NT2/D1 (cell line): ENCODE results near the gene MT1X.

Experiments
- YY1 ChIP-seq: IDR thresholded peaks from 2 replicates; pipeline ENCODE4 v1.6.1; 2011; ENCODE audit not compliant: insufficient read length, insufficient read depth
- ZNF274 ChIP-seq: IDR thresholded peaks from 2 replicates; pipeline ENCODE4 v1.6.1; 2011; ENCODE audit warnings: mild to moderate bottlenecking, low read depth, low read length

DNA sequence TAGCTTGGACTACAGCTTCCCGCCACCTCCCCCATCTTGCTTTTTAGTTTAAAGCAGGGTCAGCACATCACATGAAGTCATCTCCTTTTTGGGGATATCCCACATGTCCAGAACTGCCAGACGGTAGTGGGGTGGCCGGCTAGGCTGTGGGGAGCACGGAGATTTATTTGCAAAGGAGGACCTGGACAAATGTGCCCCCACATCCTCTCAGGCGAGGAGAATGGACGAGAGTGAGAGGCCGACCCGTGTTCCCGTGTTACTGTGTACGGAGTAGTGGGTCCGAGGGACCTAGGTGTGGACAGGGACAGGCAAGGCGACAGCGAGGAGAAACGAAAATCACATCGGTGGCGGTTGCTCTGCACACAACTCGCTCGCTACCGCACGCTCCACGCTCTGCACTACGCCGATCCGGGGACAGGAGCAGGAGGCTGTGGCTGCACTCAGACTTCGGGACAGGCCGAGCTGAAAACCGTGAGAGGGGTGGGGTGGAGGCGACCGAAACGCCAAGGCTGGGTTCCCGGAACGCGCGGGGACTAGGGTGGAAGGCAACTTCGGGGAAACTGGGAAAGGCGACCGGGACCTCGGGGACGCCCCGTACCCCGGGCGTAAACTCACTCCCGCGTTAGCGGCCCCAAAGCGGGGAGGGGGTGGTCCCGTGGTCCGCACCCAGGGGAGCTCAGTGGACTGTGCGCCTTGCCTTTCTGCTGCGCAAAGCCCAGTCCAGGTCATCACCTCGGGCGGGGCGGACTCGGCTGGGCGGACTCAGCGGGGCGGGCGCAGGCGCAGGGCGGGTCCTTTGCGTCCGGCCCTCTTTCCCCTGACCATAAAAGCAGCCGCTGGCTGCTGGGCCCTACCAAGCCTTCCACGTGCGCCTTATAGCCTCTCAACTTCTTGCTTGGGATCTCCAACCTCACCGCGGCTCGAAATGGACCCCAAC lies 44.2 kb upstream of the MT1X start, which contains the start of gene MT1A:
- TF ChIP-seq YY1 (no peak), ZNF274 (no peak)
